Activated CD8-positive, alpha-beta memory T cell treated with anti-CD3 and anti-CD28 coated beads for 48 hours (primary cell): ENCODE results near the gene CGNL1.

Source experiments
- DNase-seq, 3 experiments: peaks; one replicate each; pipeline ENCODE4 v3.0.0-alpha.2; 2020; ENCODE audit warnings: low read depth in 2 of 3, low spot score in 2 of 3

Gene CGNL1

DNA sequence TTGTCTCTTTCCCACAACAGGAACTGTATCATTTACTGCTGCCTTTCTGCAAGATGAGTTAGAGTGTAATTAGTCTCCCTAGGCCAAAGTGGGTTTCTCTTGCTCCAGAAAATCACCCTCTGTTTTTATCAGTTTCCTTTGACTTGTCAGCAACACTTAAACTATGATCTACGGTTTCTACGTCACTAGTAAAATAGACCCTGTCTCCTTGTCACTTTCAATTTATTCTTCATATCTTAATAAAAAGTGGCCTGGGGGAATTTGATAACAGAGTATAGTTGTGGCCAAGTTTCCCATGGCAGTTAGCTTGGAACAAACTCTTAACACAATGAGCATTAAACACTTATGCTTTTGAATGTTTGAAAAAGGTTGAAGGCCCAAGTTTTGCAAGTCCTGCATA, 79.6 kb downstream of the CGNL1 start:
- no peak for DNase-seq

DNA sequence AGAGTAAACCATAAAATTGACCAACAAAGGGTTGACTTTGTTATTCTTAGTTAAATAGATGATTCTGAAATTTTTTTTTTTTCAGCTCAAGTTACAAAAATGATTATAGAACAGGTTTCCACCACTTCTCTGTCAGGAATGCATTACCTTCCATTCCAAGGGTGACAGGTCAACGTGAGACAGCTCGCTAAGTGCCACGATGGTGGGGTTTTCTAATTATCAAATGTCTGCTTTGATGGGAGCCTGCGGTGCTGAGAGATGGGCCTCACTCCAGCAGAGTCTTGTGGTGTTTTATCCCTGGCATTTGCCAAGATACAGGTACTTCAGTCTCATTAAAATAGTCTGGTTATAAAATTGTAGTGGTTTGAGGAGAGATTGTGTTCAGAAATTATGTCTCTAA, 80.3 kb downstream of the CGNL1 start:
- DNase-seq, result no peak

DNA sequence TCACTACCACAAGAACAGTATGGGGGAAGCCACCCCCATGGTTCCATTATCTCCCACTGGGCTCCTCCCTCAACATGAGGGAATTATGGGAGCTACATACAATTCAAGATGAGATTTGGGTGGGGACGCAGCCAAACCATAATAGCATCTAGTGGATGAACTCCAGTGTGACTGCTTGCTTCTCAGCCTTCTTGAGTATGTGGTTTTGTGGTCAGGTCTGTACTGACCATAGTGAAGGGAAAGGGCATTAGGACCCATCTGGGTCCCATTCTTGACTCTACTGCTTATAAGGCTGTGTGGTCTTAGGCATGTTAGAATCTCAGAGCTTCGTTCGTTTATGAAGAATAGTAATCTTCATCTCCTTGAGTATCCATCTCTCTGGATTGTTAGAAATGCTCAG, 81.4 kb downstream of the CGNL1 start:
- DNase-seq, result no peak

DNA sequence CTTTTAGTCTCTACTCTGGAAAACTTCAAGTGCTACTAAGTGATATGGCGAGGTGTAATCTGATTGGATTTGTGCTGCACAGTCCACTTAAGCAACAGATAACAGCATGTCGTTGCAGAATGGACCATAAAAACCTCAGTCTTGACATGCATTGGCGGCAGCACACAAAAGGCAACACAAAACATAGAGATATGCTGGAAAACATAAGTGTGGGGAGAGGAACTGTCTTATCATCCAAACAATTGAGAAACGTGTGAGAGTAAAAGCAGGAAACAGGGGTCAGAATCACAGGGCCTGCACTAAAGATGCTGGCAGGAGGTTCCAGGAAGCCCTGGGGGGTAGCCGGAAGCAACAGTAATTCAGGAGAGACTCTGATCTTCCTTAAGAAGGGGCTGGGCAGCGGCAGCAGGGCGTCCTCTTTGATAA, 82.1 kb downstream of the CGNL1 start:
- DNase-seq, result no peak

DNA sequence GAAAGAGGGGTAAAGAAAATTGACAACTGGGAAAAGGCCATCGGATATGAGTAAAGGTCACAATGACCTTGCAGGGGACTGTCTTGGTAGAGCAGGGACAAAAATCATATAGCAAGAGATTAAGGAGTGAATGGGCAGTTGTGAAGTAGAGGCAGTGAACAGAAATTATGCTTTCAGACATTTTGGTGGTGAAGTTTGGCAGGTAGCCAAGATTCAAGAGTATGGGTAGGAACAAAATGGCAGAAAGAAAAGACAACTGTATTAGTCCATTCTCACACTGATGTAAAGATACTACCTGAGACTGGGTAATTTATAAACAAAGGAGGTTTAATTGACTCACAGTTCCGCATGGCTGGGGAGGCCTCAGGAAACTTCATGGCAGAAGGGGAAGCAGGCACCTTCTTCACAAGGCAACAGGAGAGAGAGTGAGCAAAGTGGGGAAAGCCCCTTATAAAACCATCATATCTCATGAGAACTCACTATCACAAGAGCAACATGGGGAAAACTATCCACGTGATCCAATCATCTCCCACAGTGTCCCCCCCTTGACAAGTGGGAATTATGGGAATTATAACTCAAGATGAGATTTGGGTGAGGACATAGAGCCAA, 84.0 kb downstream of the CGNL1 start:
- DNase-seq, result no peak

DNA sequence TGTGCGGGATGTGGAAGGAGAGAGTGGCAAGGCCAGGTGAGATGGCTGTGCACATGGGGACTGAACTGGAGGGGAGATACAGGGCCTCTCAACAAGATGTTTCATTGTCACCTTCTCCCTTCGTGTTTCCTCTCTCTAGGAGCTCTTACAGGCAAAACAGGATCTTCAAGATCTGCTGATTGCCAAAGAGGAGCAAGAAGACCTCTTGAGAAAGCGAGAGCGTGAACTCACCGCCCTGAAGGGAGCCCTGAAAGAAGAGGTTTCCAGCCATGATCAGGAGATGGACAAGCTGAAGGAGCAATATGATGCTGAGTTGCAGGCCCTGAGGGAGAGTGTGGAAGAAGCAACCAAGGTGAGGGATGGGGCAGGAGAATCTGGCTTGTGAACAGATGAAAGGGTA, 85.2 kb downstream of the CGNL1 start:
- DNase-seq, result no peak

DNA sequence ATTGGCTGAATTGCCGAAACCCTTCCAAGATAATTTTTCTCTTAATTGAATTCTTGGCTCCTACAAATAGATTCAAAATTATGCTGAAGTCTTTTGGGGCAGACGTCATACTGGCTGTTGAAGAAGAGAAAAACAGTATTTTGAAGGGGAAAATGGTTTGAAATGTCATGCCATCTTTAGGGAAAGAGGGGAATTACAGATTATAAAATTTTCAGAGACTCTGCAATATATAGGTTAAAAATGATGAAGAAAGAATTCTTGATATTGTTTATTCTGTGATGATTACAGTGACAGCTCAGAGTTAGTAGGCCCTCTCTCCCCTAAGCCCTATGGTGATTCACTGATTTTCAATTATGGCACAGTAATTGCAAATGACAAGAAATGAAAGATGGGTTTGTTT, 86.1 kb downstream of the CGNL1 start:
- no peak for DNase-seq

DNA sequence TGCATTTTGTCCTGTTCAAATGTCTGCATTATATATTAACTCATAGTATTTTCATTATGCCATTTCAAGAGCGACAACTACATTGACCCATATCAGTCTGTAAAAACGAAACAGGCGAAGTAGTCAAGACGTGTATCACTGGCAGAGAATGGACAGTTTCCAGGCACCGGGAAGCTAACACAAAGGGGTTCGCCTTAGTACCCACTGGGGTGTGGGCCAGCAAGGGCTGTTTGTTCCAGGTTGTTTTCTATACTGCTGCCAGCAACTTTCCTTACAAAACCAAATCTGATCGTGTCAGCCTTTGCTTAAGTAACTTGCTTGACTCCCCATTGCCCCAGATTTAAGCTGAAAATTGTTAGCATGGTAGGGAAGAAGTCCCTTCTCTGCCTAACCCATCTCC, 87.1 kb downstream of the CGNL1 start:
- no peak for DNase-seq

DNA sequence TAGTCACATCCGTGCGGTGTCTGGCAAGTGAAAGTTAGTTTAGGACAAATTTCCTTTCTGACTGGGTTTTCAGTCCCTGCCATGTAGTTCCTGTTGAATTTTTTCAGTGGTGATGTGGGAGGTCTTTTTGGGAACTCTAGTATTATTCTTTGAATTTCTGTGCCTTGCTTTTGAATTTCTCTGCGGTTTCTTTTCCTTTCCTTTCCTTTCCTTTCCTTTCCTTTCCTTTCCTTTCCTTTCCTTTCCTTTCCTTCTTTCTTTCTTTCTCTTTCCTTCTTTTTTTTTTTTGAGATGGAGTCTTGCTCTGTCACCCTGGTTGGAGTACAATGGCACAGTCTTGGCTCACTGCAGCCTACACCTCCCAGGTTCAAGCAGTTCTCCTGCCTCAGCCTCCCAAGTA, 88.2 kb downstream of the CGNL1 start:
- DNase-seq, result no peak

DNA sequence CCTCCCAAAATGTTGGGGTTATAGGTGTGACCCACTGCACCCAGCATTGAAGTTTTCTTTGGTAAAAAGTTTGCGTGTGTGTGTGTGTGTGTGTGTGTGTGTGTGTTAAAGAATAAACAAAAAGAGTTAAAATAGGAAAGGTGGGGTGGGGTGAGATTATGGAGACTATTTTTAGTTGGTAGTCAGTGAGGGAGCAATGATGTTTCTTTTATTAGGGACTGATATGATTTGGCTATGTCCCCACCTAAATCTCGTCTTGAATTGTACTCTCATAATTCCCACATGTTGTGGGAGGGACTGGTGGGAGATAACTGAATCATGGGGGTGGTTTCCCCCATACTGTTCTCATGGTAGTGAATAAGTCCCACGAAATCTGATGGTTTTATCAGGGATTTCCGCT, 92.2 kb downstream of the CGNL1 start:
- no peak for DNase-seq

DNA sequence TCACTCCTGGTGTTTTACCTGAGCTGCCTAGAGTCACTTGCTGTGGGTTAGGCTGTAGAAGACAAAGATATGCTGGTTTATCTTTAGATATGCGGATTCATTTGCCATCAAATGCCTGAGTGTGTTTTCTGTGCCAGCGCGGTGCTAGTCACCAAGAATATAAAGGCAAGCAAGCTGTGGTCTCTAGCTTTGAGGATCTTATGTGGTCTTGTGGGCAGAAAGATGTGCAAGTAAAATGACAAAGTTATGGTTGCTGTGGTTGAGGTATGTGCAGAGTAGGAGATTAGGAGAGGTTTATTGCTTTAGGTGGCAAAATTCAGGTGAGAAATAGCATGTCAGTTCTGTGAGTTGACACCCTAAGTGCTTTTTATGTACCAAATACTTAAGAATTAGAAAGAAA, 94.2 kb downstream of the CGNL1 start:
- DNase-seq, result no peak

DNA sequence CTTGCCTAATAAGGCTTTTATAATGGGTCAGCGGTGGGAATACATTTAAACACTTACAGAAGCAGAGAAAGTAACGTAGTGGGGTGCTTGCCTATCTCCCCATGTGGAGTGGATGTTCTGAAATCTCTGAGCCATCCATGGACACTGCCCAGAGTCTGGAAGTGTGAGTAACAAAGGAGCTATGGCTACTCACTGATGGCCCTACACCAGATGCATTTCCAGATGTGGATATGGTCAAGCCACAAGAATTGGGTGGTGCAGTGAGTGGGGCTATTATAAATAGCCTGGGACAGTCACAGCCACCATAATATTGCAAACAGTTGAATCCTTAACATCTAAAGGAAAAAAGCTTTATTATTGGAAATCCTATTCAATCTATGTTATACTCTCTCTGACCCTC, 96.6 kb downstream of the CGNL1 start:
- DNase-seq, result no peak

DNA sequence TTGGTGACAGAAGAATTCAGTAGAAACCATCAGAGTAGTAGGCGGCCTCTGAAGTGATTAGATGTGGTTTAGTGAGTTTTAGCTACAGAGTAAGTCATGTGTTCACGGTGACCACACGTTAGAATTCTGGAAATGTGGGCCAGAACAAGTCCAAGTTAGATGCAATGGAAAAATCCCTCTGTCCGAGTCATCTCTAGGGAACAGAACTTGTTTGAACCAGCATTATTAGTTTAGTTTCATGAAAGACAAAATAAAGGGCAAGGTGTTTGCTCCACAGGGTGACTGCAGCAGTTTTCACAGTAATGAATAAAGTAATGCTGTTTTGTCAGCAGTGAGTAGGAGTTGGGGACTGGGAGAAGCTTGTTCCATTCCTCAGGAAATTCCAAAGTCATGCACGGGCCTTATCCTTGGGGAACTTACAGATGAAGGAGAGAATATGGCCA, 100.2 kb downstream of the CGNL1 start:
- DNase-seq, result no peak

DNA sequence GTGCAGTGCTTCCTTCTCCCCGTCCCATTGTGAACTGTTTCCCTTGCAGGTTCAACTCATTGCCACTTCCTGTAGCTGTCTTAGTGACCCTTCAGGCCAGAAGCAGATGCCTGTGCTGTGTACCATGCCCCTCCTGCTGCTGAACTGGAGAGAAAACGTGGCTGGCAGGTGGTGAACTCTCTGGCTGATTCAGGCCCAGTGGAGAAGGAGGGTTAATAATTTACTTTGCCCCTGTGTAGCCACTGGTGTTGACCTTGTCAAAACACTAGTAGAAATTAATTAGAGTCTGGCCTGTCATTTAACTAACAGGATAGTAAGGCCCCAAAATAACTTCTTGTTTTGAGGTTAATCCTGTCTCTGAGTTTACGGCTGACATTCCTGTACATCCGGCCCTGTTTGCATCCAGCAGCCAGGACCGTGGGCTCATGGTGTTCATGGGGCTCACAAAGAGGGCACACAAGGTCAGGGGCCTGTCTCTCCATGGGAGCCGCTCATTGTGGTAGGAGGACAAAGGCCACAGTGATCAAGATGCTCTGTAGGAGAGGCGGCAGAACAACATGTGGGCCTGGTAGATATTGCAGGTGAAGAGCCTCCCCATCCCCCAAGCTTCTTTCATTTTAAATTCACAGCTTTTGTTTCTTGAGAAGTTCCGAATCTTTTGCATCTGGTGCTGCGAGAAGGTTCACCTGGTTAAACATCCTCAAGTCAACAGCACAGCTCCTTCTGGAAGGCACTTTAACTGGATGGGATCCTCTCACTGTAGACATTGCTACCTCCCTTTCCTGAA, 101.6 kb downstream of the CGNL1 start:
- DNase-seq, result no peak

DNA sequence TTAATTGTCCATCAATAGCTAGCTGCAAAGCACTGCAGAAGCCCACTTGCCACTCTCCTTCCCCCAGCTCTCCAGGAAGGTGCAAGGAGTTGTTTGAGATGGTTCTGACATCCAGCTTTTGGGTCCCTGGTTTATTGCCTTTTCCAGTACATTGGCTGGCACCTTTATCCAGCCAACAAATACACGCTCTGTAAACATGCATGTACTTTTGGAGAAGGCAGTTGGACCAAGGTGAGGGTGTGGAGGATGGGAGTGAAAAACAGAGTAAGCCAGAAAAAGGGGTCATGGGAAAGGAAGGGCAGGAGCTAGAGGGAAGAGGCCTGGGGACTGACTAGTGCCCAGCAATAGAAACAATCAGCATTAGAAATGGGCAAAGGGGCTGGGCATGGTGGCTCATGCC, 102.7 kb downstream of the CGNL1 start:
- no peak for DNase-seq

DNA sequence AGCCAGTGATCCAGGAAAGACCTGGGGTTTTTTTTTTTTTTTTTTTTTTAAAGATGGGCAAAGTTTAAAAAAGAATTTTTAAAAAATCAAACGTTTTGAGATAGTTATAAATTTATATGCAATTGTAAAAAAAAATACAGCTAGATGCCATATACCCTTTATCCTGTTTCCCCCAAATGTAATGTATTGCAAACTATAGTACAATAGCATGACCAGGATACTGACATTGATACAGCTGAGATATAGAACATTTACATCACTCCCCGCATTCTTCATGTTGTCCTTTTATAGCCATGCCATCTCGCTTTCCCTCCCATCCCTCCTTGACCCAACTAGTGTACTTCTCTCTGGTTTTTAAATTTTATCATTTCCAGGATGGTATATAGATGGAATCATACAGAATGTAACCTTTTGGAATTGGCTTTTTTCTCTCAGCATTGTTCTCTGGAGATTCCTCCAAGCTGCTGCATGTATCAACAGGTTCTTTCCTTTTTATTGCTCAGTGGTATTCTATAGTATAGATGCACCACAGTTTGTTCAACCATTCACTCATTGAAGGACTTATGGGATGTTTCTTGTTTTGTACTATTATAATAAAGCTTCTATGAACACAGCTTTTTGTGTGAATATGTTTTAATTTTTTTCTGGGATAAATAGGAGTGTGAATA, 104.9 kb downstream of the CGNL1 start:
- DNase-seq, result no peak

DNA sequence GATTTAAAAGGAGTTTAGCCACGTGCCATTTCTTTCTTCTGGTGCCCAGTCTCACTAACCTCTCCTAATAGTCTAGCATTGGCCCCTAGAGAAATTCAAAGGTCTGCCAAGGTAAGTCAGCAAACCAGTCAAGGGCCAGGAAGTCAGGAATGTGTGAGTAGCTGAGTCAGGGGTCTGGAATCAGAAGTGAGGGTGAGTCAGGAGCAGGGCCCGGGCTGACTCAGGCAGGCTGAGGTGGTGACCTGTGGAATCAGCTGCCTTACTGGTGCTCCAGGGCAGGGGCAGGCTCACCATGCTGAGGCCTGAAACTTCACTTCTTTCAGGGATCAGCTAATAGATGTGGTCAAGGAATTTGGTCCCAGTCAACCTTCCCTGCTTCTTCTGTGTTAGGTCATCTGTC, 109.6 kb downstream of the CGNL1 start:
- no peak for DNase-seq

DNA sequence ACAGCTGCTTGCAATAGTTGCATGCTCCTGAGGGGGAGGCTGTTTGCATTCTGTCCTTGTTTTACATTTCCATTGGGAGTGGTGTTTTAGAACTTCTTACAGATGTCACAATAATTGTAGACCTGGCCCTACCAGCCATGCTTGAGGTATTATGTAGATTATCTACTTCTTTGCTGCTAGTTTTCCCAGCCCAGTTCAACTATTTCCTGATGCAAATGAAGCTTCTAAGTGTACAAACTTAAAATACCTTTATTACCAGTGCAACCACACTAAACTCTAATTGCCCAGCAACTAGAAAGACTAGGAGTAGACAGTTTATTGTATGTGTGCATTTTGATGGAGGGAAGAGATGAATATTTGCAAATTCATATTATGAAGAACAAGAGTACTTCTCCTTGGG, 110.5 kb downstream of the CGNL1 start:
- no peak for DNase-seq

DNA sequence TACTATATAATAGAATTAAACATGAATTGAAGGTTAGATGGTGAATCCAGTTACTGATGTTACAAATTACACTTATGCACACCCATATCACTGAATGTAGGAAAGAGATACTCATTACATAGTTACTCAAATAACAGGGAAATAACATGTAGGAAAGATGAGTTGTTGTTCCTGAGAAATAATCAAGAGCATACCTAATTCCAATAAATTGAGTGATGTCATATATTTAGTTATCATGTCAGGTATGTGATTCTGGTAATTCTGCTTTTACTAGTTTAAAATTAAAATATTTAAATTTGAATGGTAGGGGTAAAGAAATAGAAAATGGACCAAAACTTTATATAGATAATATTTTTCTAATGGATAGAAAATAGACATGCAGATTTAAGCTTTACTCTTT, 112.8 kb downstream of the CGNL1 start:
- DNase-seq, result no peak

DNA sequence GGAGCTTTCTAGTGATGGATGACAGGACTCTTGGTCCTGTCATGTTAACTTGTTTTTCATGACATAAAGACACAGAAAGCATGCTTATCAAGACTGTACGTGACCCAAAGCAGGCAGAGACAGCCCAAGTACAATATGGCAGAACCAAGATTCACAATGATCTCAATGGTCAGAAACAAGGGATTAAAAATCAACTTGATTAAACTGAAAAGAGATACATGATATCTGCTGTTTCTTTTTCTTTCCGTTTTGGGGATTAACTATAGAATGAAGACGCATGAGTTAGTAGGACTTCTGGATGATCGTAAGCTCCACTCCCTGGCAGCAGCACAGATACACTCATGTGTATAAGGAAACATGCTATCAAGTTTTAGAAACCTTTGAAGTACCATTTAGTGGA, 117.0 kb downstream of the CGNL1 start:
- no peak for DNase-seq

DNA sequence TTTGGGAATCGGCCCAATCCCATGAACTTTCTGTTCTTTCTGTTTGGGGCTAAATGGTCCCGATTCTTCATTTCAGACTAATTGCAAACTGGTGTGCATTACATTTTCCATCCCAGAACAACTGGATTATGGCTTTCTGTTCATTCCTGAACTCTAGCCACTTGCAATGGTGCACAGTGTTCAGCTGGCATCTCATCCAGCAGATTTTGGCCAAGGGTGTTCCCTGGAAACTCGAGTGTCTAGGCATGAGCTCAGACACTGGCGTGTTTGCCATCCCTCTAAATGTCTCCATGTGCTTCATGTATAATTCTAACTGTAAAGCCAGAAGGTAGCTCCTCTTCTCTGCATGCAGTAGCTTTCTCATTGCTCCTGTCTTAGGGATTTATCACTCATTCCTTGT, 118.3 kb downstream of the CGNL1 start:
- DNase-seq, result no peak

DNA sequence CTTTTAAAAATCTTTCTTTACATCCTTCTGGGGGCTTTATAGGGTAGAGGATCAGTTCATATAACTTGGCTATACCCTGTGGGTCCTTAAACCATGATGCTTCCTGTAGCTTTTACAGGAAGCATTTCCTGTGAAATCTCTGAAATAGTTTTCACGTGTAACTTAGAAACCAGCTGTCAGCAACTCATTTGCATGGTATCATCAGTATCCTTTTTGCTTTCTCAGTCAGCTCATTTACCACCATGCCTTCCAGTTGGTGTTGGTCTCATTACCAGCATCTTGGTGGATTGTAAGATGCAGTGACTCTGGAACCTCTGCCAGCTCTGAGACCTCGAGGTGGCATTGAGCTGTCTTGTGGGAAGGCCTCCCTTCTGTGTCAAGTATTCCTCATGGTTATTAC, 118.7 kb downstream of the CGNL1 start:
- no peak for DNase-seq
